Tibial nerve (tissue), 4 donors: Measurements from ENCODE around the gene EML2.

Experiments
- EP300 ChIP-seq, 2 donors: sonication (generic); formaldehyde crosslinking; IDR thresholded peaks; one replicate each; pipeline ENCODE4 v1.6.1; 2017; ENCODE audit warnings: antibody characterized with exemption in 2 of 2, mild to moderate bottlenecking in 1 of 2
- POLR2A ChIP-seq, 2 donors: fragments of 450-650 bp; IDR thresholded peaks; one replicate each; pipeline ENCODE4 v1.6.1; 2017; ENCODE audit warnings: antibody characterized with exemption in 2 of 2, mild to moderate bottlenecking in 2 of 2, moderate library complexity in 2 of 2
- TF ChIP-seq, protein P1 (sequence below), 5 experiments: fragments of 200-600 bp in 3 of 5; fragments of 450-650 bp in 2 of 5; sonication (generic) in 3 of 5; IDR thresholded peaks; one replicate each; pipeline ENCODE4 v1.5.1; 2016 to 2019; ENCODE audit warnings: antibody characterized with exemption in 5 of 5, mild to moderate bottlenecking in 3 of 5, moderate library complexity in 2 of 5

DNA sequence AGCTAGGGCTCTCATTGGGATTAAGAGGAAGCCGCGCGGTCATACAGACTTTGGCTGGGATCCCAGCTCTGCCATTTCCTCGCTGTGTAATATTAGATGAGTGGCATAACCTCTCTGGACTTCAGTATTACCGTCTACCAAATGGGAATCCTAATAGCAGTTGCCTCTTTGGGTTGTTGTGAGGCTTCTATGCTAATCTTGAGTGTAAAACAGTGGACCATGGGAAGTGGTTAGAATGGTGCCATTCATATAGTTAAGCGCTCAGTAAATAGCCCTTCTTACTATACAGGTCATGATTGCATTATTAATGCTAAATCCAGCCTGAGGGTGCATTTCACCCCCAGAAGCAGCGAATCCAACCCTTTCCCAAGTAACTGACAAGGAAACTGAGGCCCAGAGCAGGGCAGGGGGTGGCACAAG lies 54.0 kb downstream of the EML2 start:
- TF ChIP-seq, protein P1, sequence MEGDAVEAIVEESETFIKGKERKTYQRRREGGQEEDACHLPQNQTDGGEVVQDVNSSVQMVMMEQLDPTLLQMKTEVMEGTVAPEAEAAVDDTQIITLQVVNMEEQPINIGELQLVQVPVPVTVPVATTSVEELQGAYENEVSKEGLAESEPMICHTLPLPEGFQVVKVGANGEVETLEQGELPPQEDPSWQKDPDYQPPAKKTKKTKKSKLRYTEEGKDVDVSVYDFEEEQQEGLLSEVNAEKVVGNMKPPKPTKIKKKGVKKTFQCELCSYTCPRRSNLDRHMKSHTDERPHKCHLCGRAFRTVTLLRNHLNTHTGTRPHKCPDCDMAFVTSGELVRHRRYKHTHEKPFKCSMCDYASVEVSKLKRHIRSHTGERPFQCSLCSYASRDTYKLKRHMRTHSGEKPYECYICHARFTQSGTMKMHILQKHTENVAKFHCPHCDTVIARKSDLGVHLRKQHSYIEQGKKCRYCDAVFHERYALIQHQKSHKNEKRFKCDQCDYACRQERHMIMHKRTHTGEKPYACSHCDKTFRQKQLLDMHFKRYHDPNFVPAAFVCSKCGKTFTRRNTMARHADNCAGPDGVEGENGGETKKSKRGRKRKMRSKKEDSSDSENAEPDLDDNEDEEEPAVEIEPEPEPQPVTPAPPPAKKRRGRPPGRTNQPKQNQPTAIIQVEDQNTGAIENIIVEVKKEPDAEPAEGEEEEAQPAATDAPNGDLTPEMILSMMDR (IDR thresholded peaks at IDR 0.05): no peak
- TF ChIP-seq EP300 (IDR thresholded peaks at IDR 0.05): no peak
- no peak for TF ChIP-seq POLR2A (IDR thresholded peaks at IDR 0.05)
